Superior temporal gyrus (tissue), 1 donor: ENCODE data around the gene FBXW2.

ENCODE experiments used
- DNase-seq: peaks from one replicate; pipeline ENCODE4 v3.0.0-alpha.2; 2016; ENCODE audit errors: extremely low spot score

FBXW2 gene

GRCh38 chr9:120714846-120715388, 78.3 kb downstream of the FBXW2 start:
- DNase-seq: peak; percentile 35

DNA sequence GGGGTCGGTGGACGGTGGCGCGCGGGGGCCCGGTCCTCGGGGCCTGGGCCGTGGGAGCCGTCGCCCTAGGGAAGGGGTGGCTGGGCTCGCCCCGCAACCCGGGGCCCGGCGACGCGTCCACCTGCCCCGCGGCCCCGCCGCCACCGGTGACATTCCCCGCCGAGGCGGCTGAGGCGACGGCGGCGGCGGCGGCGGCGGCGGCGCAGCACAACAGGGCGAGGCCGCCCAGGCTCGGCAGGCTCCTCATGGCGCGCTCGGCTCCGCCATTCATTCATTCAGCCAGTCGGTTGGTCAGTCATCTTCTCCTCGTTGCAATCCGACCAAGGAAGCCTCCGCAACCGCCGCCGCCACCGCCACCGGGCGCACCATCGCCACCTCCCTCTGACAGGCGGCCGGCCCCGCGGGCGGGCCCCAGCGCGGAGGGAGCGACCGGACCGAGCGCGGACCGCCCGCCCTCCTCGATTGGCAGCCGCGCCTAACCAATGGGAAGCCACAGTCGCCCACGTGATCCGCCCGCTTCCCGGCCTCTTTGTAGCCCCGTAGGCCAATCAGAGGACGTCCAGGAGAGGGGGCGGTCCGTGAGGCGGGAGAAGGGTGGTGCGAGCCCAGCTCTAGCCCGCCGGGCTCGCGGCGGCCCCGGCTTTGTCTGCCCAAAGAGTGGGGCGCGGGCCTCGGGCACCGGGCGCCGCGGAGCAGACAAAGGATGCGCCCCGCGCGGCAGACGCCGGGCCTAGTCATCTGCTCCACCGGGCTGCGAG, 78.9 kb downstream of the FBXW2 start, which contains the start of gene MEGF9:
MEGF9 (minus strand) TSS at position 383 of the 758 bp plus-strand sequence; CDS start at position 271, 112 bp downstream.
- peak; percentile 99 for DNase-seq

DNA sequence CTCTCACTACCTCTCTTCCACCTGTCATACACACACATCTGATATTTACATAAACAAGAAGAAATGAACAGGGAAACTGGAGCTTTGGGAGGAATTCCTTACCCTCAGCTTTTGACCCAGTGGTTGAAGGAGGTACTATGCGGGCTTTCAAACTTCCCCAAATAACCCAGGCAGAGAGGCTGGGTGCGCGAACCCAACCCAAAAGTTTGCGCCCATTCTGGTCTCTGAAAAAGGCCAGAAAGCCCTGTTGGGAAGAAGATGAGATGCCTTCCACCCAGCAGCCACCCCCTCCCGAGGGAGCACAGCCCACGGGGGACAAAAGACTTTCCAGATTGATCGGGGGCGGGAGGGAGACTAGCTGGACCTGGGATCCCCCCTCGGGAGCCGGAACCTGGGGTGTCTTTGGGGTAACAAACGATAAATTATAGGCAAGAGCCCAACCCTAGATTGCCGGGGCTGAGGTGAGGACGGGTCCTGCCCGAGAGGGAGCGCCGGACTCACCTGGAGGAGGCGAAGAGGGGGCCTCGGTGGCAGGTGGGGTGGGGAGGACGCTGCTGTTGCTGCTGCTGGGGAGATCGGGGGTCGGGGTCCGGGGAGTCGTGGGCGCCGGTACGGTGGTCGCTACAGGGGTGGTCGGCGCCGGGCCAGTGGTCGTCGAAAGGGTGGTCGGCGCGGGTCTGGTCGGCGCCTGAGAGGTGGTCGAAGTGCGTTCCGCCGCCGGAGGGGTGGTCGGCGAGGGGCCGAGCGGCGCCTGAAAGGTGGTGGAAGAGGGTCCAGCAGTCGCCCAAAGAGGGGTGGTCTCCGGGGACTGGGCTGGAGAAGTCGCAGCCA, 79.7 kb downstream of the FBXW2 start:
- DNase-seq: peak; percentile 64

DNA sequence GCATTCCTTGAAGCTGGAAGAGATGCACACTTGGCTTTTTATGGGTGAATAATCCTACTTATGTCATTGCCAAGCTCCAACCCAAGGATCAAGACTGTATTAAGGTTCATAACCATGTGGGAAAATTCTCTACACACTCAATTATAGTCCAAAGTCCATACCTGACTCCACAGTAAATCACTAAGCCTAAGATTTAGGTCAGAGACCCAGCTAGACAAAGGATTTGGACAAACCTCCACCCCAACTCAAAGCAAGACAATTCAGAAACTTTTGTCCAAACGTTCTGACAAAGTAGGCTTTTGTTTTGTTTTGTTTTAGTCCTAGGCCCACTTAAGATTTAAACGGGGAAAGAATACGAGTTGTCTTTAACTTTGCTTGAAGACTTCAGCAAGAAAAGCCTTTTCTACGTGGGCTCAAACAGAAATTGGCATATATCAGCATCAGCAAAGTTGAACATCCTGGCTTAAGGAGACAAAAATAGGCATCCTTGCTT, 80.6 kb downstream of the FBXW2 start:
- DNase-seq: peak; percentile 71

DNA sequence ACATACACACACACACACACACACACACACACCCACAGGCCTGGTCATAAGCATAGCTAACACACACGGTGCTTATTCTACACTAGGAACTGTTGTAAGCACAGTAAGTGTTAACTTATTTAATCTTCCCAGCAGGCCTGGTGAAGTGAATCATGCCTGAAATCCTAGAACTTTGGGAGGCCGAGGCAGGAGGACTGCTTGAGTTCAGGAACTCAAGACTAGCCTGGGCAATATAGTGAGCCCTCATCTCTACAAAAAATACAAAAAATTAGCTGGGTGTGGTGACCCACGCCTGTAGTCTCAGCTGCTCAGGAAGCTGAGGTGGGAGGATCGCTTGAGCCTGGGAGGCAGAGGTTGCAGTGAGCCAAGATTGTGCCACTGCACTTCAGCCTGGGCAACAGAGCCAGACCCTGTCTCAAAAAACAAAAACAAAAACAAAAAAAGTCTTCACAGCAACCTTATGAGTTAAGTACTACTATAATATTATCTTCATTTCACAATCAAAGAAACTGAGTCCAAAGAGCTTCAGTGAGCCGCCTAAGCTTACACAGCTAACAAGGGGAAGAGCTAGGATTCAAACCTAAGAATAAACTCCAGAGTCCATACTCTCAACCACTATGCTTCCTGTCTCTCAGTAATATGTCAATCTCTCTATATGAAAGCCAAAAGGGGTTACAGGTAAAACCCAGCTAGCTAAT, 81.2 kb downstream of the FBXW2 start:
- DNase-seq: peak; percentile 43

DNA sequence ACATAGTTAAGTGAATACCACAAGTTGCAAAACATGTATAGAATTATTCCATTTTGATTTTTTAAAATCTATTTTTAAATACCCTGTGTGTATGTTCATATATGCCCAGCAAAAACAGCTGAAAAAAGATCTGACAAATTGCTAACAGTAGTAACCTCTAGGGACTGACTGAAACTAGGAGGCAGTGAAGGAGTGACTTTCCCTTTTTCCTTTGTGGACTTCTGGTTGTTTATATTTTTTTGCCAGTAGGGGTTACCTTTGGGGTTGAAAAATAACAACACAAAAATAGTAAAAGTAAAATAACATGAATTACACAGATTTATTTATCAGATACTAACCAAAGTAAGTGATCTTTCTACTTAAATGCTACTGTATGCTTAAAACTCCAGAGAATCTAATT, 81.9 kb downstream of the FBXW2 start:
- DNase-seq: peak; percentile 61

DNA sequence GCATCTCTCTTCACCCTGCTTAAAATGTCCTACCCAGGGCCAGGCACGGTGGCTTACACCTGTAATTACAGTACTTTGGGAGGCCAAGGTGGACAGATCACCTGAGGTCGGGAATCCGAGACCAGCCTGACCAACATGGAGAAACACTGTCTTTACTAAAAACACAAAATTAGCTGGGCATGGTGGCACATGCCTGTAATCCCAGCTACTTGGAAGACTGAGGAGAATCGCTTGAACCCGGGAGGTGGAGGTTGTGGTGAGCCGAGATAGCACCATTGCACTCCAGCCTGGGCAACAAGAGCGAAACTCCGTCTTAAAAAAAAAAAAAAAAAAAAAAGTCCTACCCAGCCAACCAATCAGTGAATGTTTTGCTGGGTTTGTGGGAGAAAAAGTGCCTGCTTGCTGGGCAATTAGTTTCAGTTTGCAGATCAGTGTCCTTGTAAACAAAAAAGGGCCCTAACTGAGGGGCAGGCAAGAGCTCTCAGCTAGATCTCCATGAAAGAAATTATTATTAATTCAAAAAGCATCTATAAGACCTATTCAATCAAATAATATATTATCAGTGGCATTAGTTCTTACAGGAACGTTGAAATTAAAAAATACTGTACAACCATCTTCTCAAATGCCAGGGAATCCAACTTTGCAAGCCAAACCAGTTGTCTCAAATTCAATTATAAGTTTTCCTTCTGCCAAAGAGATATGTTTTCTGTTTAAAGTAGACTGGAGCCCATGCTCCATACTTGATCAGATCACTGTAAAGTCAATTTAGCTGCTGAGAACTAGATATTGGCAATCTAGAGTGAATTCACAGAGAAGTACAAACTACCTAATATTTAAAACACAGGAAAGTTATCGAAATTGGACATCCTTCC, 82.9 kb downstream of the FBXW2 start:
- DNase-seq: peak; percentile 82

GRCh38 chr9:120708526-120709224, 84.5 kb downstream of the FBXW2 start:
- DNase-seq: peak; percentile 10

DNA sequence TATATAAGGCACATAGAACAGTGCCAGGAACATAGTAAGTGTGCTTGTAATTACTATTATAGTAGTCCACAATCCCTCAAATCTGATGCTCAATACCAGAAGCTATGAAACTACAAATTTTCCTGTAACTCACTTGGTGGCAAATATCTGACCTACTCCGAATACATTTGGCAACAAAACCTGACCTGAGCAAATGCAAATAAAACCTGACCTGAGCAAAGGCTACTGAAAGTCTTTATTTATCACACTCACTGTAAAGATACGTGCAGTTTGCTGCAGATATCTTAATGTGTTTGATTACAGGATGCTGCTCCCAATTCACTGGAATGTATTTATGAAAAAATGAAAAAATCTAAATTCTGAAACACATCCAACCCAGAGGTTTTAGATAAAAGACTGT, 86.0 kb downstream of the FBXW2 start:
- no peak for DNase-seq
